ENCODE results near the gene ZDHHC14. TPM values are rescaled to one million over a fixed set of nuclear protein-coding genes. Genes with fewer than 3 reads are reported as not detected.

Gene ZDHHC14
- total RNA-seq, 1 experiment from 2014 or later: 1.7 TPM

DNA sequence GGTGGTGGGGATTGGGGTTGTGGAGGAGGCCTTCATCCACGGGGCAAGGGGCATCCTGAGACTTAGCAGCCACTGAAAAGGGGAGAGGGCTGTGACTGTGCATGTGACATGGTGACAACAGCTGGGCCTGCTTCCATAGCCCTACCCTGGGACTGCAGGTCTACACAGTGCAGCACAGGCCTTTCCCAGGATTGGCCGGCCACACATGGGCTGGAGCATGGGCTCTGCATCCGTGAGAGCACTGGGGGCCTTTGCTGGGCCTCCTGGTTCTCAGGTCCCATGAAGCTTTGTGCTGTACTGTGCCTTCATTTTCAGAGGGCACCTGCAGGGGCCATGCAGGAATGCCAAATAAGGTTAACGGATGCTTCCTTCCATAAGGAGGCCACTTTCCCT is 56.0 kb downstream of the ZDHHC14 start:
- Histone ChIP-seq H4K5ac (ENCODE audit: insufficient read length, low read depth, low read length) (no peak overlapping the region), H2BK120ac (ENCODE audit: low read depth, low read length, poor library complexity, severe bottlenecking) (no peak overlapping the region), H3T11ph (ENCODE audit: low read length) (no peak overlapping the region), H2BK12ac (ENCODE audit: insufficient read length, low read depth, low read length) (no peak overlapping the region), H3K9me3 (ENCODE audit: control insufficient read depth, low read depth, low read length) (no peaks in the 10 kb centered on the region), H4K8ac (replicated peaks; ENCODE audit: insufficient read length, low read depth, low read length) (no peak overlapping the region), H4K20me1 (ENCODE audit: control insufficient read depth, insufficient read depth, insufficient read length) (no peaks in the 10 kb centered on the region), H2BK20ac (ENCODE audit: low read depth, low read length, poor library complexity, severe bottlenecking) (no peak overlapping the region), H3K79me2 (ENCODE audit: insufficient read depth, low read length) (no peaks in the 10 kb centered on the region), H3K27ac (ENCODE audit: insufficient read length, low read depth, low read length) (no peak overlapping the region), H2AK5ac (ENCODE audit: insufficient read length, low read length) (no peak overlapping the region), H3K23ac (ENCODE audit: insufficient read length, low read depth, low read length) (no peak overlapping the region), H2BK5ac (ENCODE audit: insufficient read length, low read length) (no peak overlapping the region), H3K56ac (ENCODE audit: insufficient read length, low read depth, low read length) (no peak overlapping the region), H2BK15ac (ENCODE audit: low read depth, low read length) (no peak overlapping the region), H3K18ac (ENCODE audit: insufficient read length, low read depth, low read length) (no peak overlapping the region), H4K91ac (ENCODE audit: insufficient read length, low read depth, low read length) (no peak overlapping the region), H3K4ac (ENCODE audit: low read depth, low read length) (no peak overlapping the region), H3K4me1 (ENCODE audit: insufficient read depth, low read length) (peaks cover 5% of the 10 kb centered on the region; the same call in 1 of the 2 replicates), H3K14ac (ENCODE audit: insufficient read depth, low read length) (no peak overlapping the region), H3K79me1 (ENCODE audit: insufficient read depth, low read depth, low read length, poor library complexity, severe bottlenecking) (no peaks in the 10 kb centered on the region), H3K23me2 (ENCODE audit: insufficient read length, low read depth, low read length, poor library complexity, severe bottlenecking) (no peaks in the 10 kb centered on the region), H3K9ac (ENCODE audit: extremely low read depth, insufficient read length, low read length) (no peak overlapping the region), H3K4me2 (ENCODE audit: insufficient read depth, insufficient read length, low read length) (no peak overlapping the region), H2AFZ (ENCODE audit: low read length) (no peak overlapping the region), H3K27me3 (ENCODE audit: insufficient read depth, low read length) (no peaks in the 10 kb centered on the region)
- 0 out of 7 replicates have a peak, but pooled peaks cover 0 to 2% (median 0%) of the 10 kb centered on the region in 3 experiments for H3K36me3 Mint-ChIP-seq (ENCODE audit: insufficient read depth in 1 of 3, low read depth in 3 of 3)
- no CpG with 5 or more reads among the region's 4 CpGs for WGBS (ENCODE audit: extremely low coverage, insufficient read length, low lambda C conversion rate)
- no peak overlapping the region for H3K4me3 Mint-ChIP-seq
- TF ChIP-seq, protein P1, sequence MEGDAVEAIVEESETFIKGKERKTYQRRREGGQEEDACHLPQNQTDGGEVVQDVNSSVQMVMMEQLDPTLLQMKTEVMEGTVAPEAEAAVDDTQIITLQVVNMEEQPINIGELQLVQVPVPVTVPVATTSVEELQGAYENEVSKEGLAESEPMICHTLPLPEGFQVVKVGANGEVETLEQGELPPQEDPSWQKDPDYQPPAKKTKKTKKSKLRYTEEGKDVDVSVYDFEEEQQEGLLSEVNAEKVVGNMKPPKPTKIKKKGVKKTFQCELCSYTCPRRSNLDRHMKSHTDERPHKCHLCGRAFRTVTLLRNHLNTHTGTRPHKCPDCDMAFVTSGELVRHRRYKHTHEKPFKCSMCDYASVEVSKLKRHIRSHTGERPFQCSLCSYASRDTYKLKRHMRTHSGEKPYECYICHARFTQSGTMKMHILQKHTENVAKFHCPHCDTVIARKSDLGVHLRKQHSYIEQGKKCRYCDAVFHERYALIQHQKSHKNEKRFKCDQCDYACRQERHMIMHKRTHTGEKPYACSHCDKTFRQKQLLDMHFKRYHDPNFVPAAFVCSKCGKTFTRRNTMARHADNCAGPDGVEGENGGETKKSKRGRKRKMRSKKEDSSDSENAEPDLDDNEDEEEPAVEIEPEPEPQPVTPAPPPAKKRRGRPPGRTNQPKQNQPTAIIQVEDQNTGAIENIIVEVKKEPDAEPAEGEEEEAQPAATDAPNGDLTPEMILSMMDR (conservative IDR thresholded peaks at IDR 0.05): no peak
- no peak overlapping the region for H3K27ac Mint-ChIP-seq
- H3K9me3 Mint-ChIP-seq: no peaks in the 10 kb centered on the region
- no peak for DNase-seq
- H3K4me1 Mint-ChIP-seq: peaks cover 30 to 43% of the 10 kb centered on the region in 2 experiments
- no peaks in the 10 kb centered on the region for H3K27me3 Mint-ChIP-seq (ENCODE audit: low read depth)

Data from H9 (cell line).